Neuron (in vitro differentiated cells): ENCODE results near the gene HMGCL.
"Not testable (repeated sequence)": the region's sequence is repeated elsewhere in the genome, so short reads cannot be mapped to it uniquely, and the experiment has no call there.

Experiments
- H2AFZ ChIP-seq: one replicate; pipeline ENCODE4 v1.6.1; 2013; ENCODE audit warnings: low read depth, mild to moderate bottlenecking, inconsistent platforms, low read length, moderate library complexity
- H3K27me3 ChIP-seq: one replicate; pipeline ENCODE4 v1.6.1; 2013; ENCODE audit warnings: low read length; ENCODE audit not compliant: insufficient read depth
- H3K36me3 ChIP-seq: one replicate; pipeline ENCODE4 v1.6.1; 2013; ENCODE audit warnings: low read length; ENCODE audit not compliant: insufficient read depth
- H3K4me1 ChIP-seq: one replicate; pipeline ENCODE4 v1.6.1; 2013; ENCODE audit warnings: low read length; ENCODE audit not compliant: insufficient read depth
- H3K4me3 ChIP-seq: 2 replicates; pipeline ENCODE4 v1.5.1; 2013; ENCODE audit warnings: mild to moderate bottlenecking, low read length, moderate library complexity
- H3K9me3 ChIP-seq: one replicate; pipeline ENCODE4 v1.6.1; 2013; ENCODE audit warnings: low read length

The HMGCL gene

DNA sequence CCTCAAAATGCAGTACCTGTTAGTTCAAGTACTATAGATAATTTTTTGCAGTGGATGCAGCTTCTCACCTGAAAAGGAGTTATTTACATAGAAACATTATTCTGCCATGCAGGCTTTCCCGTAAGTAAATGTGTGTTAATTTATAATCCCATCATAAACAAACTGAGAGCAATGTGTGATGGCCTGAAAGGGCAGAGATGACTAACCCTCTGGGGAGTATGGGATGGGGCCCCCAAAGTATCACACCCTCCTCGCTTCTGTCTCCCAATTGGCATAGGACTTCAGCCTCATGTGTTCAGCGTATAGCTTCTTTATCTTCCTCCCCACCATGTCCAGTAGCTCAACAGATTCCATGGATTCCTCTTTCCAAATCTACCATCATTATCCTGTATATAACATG is 7.6 kb downstream of the HMGCL start:
- Histone ChIP-seq H3K27me3 (no peaks in the 10 kb centered on the region), H3K36me3 (peaks cover 31% of the 10 kb centered on the region), H3K4me1 (no peaks in the 10 kb centered on the region), H2AFZ (no peak overlapping the region), H3K9me3 (no peaks in the 10 kb centered on the region), H3K4me3 (no peak overlapping the region)

DNA sequence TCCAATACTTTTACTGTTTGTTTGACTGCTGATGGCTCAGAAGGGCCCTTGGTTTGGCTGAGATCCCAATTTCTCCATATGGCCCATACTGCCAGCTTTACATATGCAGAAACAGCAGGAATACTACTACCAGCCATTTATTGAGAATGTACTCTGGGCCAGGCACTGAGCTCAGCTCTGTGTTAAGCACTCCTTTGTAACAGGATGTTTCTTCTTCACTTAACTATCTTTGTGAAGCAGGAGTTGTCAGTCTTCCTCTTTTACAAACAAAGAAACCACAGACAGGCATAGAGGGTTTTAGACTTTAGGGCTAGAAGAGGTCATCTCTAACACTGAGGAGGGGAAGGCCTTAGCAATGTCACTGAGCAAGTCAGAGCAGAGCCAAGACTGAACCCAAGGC is 8.3 kb downstream of the HMGCL start:
- Histone ChIP-seq H3K36me3 (peaks cover 36% of the 10 kb centered on the region), H3K4me3 (no peak overlapping the region), H3K9me3 (no peaks in the 10 kb centered on the region), H3K27me3 (no peaks in the 10 kb centered on the region), H3K4me1 (no peaks in the 10 kb centered on the region), H2AFZ (no peak overlapping the region)

DNA sequence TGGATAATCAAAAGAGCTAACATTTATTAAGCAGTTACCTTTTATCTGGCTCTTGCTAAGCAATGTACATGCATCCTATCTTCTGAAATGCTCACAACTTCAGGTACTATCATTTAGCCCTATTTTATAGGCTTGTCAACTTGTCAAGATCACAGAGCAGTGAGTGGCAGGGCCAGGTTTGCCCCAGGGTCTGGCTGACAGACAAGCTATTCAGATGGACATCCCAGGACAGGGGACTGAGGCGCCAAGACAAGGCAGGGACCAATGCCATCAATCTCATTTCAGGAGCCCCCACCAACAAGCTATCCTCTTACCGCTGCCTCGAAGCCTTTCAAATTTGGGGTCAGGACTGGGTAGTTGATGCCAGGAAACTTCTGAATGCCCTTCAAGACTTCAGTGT is 8.9 kb downstream of the HMGCL start:
- H2AFZ ChIP-seq: no peak overlapping the region
- H3K36me3 ChIP-seq: peaks cover 37% of the 10 kb centered on the region
- H3K9me3 ChIP-seq: no peaks in the 10 kb centered on the region
- H3K4me3 ChIP-seq: no peak overlapping the region
- H3K4me1 ChIP-seq: no peaks in the 10 kb centered on the region
- H3K27me3 ChIP-seq: no peaks in the 10 kb centered on the region

DNA sequence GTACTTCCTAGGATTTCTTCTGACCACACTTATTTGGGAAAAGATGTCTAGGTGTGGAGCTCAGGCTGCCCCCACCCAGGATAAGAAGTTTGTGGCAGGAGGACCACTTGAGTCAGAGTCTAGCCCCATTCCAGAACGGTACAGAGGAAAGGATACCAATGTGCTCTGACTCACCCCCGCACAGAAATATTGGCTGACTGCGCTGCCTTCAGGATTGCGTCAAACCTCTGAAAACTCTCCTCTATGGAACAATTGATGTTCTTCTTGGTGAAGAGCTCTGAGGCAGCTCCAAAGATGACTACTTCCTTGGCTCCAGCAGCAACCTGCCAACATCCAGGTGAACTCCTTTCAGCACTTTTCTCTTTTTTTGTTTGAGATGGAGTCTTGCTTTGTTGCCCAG is 11.2 kb downstream of the HMGCL start:
- Histone ChIP-seq H2AFZ (no peak overlapping the region), H3K27me3 (no peaks in the 10 kb centered on the region), H3K4me1 (no peaks in the 10 kb centered on the region), H3K36me3 (peaks cover 40% of the 10 kb centered on the region), H3K4me3 (no peak overlapping the region), H3K9me3 (no peaks in the 10 kb centered on the region)

DNA sequence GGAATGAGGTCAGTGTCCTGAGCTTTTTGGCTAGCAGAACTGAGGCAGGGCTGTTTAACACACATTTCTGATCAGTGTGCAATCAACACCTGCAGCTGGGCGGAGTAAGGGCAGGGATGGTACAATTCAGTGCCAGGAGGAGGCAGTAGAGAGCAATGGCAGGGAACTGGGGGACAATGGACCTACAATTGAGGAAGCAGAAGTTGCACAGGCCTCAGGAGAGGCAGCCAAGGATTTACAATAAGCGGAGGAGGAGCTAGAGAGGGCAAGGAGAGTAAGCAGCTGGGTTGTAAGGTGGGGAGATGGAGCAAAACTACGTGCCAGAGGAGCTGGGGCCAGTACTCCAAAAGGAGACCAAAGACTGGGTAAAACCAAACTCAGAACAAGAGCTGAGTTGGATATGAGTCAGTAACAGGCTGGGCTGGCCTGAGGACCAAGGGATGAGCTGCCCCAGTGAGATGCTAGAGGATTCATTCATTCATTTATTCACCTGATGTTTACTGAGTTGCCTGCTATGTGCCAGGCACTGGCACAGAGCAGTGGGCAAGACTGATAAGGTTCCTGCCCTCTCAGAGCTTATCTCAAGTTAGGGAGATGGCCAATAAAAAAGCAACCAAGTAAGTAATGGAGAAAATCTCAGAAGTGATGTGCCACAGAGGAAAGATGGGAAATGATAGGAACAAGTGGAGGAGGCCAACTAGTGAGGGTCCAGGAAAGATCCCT is 14.2 kb downstream of the HMGCL start:
- Histone ChIP-seq H3K4me1 (no peaks in the 10 kb centered on the region), H3K9me3 (no peaks in the 10 kb centered on the region), H3K36me3 (peaks cover 38% of the 10 kb centered on the region), H3K27me3 (no peaks in the 10 kb centered on the region), H2AFZ (no peak overlapping the region), H3K4me3 (no peak overlapping the region)

DNA sequence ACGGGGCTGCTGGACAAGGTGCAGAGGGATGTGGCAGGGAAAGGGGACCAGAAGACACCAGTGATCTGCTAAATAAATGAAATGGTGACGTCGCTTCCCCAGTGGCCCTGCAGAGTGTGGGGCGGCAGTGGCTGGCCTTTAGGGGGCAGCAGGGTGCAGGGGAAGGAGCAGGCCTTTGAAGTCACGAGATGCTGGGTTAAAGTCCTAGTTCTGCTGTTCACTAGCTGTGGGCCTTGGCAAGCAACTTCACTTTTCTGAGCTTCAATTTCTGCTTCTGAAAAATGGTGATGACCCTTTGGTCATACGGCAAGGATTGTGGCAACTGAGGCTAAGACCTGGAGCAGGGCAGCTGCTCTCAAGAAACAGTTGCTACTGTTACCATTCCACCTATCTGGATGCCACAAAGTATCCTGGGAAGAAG is 15.5 kb downstream of the HMGCL start:
- no peak overlapping the region for H3K4me3 ChIP-seq
- H3K9me3 ChIP-seq: no peaks in the 10 kb centered on the region
- H3K36me3 ChIP-seq: peaks cover 36% of the 10 kb centered on the region
- H3K4me1 ChIP-seq: no peaks in the 10 kb centered on the region
- H3K27me3 ChIP-seq: no peaks in the 10 kb centered on the region
- no peak overlapping the region for H2AFZ ChIP-seq

DNA sequence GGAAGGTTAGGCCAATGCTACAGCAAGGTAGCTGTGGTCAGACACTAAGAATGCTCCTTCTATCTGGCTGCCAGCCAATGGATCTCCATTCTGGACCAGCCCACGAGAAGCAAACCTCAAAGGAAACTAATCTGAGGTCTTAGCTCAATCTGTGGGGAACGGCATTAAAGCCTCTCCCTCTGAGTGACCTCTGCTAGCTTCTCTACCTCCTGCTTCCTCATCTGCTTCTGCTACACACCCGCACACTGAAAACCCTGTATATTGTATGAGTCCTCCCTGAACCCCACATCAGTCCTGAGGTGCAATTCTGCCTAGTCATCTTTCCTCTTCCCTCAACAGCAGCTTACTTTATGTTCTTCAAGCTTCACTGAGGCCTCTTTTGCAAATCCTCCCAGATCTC is 17.8 kb downstream of the HMGCL start:
- H3K4me1 ChIP-seq: no peaks in the 10 kb centered on the region
- H3K4me3 ChIP-seq: no peak overlapping the region
- H3K36me3 ChIP-seq: peaks cover 30% of the 10 kb centered on the region
- no peaks in the 10 kb centered on the region for H3K27me3 ChIP-seq
- H3K9me3 ChIP-seq: no peaks in the 10 kb centered on the region
- no peak overlapping the region for H2AFZ ChIP-seq

DNA sequence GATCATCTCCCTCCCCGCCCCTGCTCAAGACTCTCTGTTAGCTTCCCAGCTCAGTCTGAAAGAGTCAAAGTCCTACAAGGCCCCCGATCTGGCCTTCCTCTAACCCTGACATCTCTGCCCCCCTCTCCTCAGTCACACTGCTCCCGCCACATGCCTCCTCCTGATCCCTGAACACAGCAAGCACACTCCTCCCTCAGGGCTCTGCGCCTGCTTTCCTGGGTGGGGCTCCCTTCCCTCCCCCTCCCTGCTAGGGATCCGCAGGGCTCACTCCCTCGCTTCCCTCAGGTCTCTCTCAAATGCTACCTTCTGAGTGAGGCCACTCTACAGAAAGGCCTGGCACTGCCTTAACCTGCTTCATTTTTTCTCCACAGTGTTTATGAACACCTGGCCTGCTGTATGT is 18.9 kb downstream of the HMGCL start:
- H3K36me3 ChIP-seq: peaks cover 24% of the 10 kb centered on the region
- no peak overlapping the region for H3K4me3 ChIP-seq
- H3K9me3 ChIP-seq: no peaks in the 10 kb centered on the region
- H2AFZ ChIP-seq: no peak overlapping the region
- peaks cover under 1% of the 10 kb centered on the region for H3K4me1 ChIP-seq
- no peaks in the 10 kb centered on the region for H3K27me3 ChIP-seq

DNA sequence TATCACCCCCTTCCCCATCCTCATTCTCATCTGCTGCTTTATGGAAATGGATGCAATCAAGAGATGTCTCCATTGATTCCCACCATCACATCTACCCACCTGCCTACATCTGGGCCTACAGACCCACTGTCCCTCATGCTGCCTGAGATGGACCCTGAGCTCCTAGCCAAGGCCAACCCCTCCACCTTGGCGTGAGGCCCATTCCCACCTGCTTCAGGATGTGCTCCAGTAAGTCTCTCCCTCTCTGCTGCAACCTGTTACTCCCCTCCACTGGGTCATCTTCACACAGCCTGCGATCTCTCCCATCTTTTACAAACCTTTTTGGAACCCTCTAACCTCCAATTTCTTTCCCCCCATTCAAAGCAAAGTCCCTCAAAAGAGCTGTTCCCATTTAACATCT is 20.2 kb downstream of the HMGCL start:
- no peak overlapping the region for H3K4me3 ChIP-seq
- no peaks in the 10 kb centered on the region for H3K27me3 ChIP-seq
- H3K9me3 ChIP-seq: no peaks in the 10 kb centered on the region
- no peak overlapping the region for H2AFZ ChIP-seq
- peaks cover 4% of the 10 kb centered on the region for H3K4me1 ChIP-seq
- H3K36me3 ChIP-seq: peaks cover 22% of the 10 kb centered on the region

DNA sequence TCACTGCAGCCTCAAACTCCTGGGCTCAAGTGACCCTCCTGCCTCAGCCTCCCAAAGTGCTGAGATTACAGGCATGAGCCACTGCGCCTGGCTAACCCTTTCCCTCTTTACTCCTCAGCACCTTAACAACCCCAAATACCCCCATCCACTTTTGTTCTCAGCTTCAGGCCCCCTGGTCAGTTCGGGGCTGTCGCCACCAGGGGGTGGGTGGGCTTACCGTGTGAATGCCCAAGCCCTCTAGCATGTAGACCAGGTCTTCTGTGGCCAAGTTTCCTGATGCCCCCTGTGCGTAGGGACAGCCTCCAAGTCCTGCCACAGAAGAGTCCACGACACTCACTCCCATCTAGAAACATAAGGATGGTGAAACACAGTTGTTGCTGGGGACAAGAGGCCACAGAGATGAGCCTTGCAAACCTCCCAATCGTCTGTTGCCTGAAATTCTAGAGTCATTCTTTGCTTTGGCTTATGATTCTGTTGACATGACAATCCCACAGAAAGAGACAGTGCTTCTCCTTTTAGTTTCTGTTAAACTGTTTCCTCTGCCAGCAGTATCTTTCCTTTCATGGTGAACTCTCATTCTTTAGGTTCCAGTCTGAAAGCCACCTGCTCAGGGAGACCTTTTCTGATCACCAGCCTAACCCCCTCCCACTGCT is 20.9 kb downstream of the HMGCL start:
- Histone ChIP-seq H3K4me1 (peaks cover 11% of the 10 kb centered on the region), H2AFZ (no peak overlapping the region), H3K27me3 (no peaks in the 10 kb centered on the region), H3K9me3 (no peaks in the 10 kb centered on the region), H3K36me3 (peaks cover 21% of the 10 kb centered on the region), H3K4me3 (no peak overlapping the region)

DNA sequence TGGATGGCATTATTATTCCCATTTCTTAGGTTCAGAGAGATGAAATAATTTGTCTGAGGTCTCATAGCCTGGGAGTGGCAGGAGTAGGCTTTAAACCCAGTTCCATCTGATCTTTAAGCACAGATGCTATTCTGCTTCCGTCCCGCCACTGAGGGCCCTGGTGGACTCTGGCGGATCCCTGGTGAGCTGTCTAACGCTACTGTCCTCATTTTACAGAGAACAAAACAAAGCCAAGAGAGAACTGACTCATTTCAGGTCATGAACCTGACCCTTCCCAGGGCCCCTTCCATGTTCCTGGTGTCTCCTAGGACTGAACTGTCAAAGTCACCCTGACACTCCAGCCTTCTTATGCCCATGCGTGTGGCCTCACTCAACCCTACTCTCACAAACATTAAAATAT is 21.6 kb downstream of the HMGCL start:
- Histone ChIP-seq H3K4me1 (peaks cover 14% of the 10 kb centered on the region), H3K27me3 (no peaks in the 10 kb centered on the region), H2AFZ (no peak overlapping the region), H3K4me3 (no peak overlapping the region), H3K36me3 (peaks cover 21% of the 10 kb centered on the region), H3K9me3 (no peaks in the 10 kb centered on the region)

DNA sequence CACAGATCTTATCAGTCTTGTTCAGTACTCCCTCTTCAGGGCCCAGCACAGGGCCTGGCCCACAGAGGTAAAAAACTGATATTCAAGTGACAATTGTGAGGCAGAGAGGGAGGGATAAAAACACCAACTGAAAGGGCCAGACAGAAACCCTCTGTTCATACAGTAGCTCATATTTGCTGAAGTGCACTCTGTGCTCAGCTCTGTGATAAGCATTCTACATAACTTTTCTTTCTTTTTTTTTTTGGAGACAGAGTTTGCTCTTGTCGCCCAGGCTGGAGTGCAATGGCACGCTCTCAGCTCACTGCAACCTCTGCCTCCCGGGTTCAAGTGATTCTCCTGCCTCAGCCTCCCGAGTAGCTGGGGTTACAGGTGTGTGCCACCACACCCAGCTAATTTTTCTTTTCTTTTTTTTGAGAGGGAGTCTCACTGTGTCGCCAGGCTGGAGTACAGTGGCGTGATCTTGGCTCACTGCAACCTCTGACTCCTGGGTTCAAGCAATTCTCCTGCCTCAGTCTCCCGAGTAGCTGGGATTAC is 22.4 kb downstream of the HMGCL start:
- H3K27me3 ChIP-seq, H2AFZ ChIP-seq, H3K9me3 ChIP-seq, H3K4me3 ChIP-seq: not testable (repeated sequence)
- Histone ChIP-seq H3K4me1 (peaks cover 14% of the 10 kb centered on the region), H3K36me3 (peaks cover 20% of the 10 kb centered on the region)

DNA sequence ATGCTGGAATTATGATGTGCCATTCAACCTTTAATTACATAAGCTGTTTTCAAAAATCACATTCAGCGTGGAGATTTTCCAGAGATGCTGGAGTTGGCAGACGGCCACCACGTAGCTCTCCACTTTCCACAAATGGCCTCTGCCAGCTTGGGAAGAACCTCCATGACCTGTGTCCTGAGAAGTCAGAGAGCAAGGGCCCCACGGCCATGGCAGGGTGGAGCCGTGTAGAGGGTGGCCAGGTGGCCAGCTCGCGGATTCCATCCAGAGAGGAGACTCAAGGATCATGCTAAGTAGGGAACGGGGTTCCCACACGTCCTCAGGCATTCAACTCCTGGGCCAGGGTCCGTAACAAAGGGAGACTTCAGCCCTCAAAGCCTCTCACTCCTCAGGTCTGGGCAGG is 23.4 kb downstream of the HMGCL start:
- Histone ChIP-seq H3K9me3 (no peaks in the 10 kb centered on the region), H3K27me3 (no peaks in the 10 kb centered on the region), H3K4me3 (peak overlapping the region; percentile 91), H2AFZ (no peak overlapping the region), H3K4me1 (peaks cover 14% of the 10 kb centered on the region), H3K36me3 (peaks cover 20% of the 10 kb centered on the region)
